ENCODE results near the gene LRP1B. TPM values are rescaled to one million over a fixed set of nuclear protein-coding genes. Genes with fewer than 3 reads are reported as not detected.
"Not testable (repeated sequence)": the region's sequence is repeated elsewhere in the genome, so short reads cannot be mapped to it uniquely, and the experiment has no call there.

Gene LRP1B
- polyA plus RNA-seq, 1 donor: 3.7 TPM

GRCh38 chr2:141259683-141260082 lies 871.1 kb downstream of the LRP1B start:
- no peak for DNase-seq

- DNase-seq: no peak
Observed at GRCh38 chr2:141242008-141242407, 888.8 kb downstream of the LRP1B start.

- no peak for DNase-seq
Observed at GRCh38 chr2:141226560-141226959, 904.3 kb downstream of the LRP1B start.

GRCh38 chr2:141207036-141207385 lies 923.8 kb downstream of the LRP1B start:
- DNase-seq: no peak

- DNase-seq: no peak
Observed at GRCh38 chr2:141201016-141201565, 929.7 kb downstream of the LRP1B start.

- no peak for DNase-seq
Observed at GRCh38 chr2:141200191-141200590, 930.6 kb downstream of the LRP1B start.

- no peak for DNase-seq
Observed at GRCh38 chr2:141199711-141200110, 931.1 kb downstream of the LRP1B start.

GRCh38 chr2:141195087-141195486 lies 935.7 kb downstream of the LRP1B start:
- no peak for DNase-seq

- DNase-seq: no peak
Observed at GRCh38 chr2:141187075-141187439, 943.8 kb downstream of the LRP1B start.

- no peak for DNase-seq
Observed at GRCh38 chr2:141186413-141187074, 944.3 kb downstream of the LRP1B start.

- no peak for DNase-seq
Observed at GRCh38 chr2:141182246-141182645, 948.6 kb downstream of the LRP1B start.

GRCh38 chr2:141169117-141169516 lies 961.7 kb downstream of the LRP1B start:
- DNase-seq: not testable (repeated sequence)

GRCh38 chr2:141162314-141162713 lies 968.5 kb downstream of the LRP1B start:
- no peak for DNase-seq

- DNase-seq: no peak
Observed at GRCh38 chr2:141151611-141152286, 979.1 kb downstream of the LRP1B start.

GRCh38 chr2:141142025-141142424 lies 988.8 kb downstream of the LRP1B start:
- DNase-seq: no peak

- DNase-seq: no peak
Observed at GRCh38 chr2:141137122-141137693, 993.6 kb downstream of the LRP1B start.

- DNase-seq: no peak
Observed at GRCh38 chr2:141133883-141134282, 996.9 kb downstream of the LRP1B start.

- no peak for DNase-seq
Observed at GRCh38 chr2:141125432-141125831, 1005.4 kb downstream of the LRP1B start.

- DNase-seq: no peak
Observed at GRCh38 chr2:141118836-141119235, 1012.0 kb downstream of the LRP1B start.

- no peak for DNase-seq
Observed at GRCh38 chr2:141113301-141113700, 1017.5 kb downstream of the LRP1B start.

GRCh38 chr2:141109633-141110032 lies 1021.2 kb downstream of the LRP1B start:
- no peak for DNase-seq

- DNase-seq: no peak
Observed at GRCh38 chr2:141105763-141106162, 1025.1 kb downstream of the LRP1B start.

- DNase-seq: no peak
Observed at GRCh38 chr2:141103216-141103615, 1027.6 kb downstream of the LRP1B start.

- DNase-seq: no peak
Observed at GRCh38 chr2:141079231-141079630, 1051.6 kb downstream of the LRP1B start.

Data from hindlimb muscle (tissue), 1 donor.